Subcutaneous adipose tissue (tissue), 4 donors: ENCODE measurements around the gene POMC. TPM values are rescaled to one million over a fixed set of nuclear protein-coding genes. Genes with fewer than 3 reads are reported as not detected.

Experiments
- CTCF ChIP-seq: fragments of 450-650 bp; IDR thresholded peaks from one replicate; pipeline ENCODE4 v1.5.1; 2016; ENCODE audit warnings: low read depth, mild to moderate bottlenecking, control low read depth, antibody characterized with exemption, moderate library complexity
- total RNA-seq, 4 donors: library from RNA; depleted of rRNA; stranded (reverse); fragments of >200 nt; gene quantifications; one replicate each; pipeline ENCODE4 v1.1.0, GENCODE V29; 2016

Gene POMC
- total RNA-seq, 4 donors from 2014 or later: 4.6 to 42.2 (median 8.1) TPM

GRCh38 chr2:25129901-25130520 is 38.4 kb downstream of the POMC start:
- TF ChIP-seq CTCF: no peak

- no peak for TF ChIP-seq CTCF
These were observed 40.7 kb downstream of the POMC start for GRCh38 chr2:25127646-25128045.

- TF ChIP-seq CTCF: no peak
These were observed 42.4 kb downstream of the POMC start for GRCh38 chr2:25125976-25126375.

GRCh38 chr2:25125189-25125588 is 43.2 kb downstream of the POMC start:
- TF ChIP-seq CTCF: no peak

- TF ChIP-seq CTCF: no peak
These were observed 44.7 kb downstream of the POMC start for GRCh38 chr2:25123682-25124081.

- no peak for TF ChIP-seq CTCF
These were observed 46.0 kb downstream of the POMC start for GRCh38 chr2:25122367-25122766.

GRCh38 chr2:25119263-25119662 is 49.1 kb downstream of the POMC start:
- no peak for TF ChIP-seq CTCF
